Neural cell (in vitro differentiated cells): Measurements from ENCODE around the gene FN3KRP.

Experiments
- EP300 ChIP-seq: fragments of 450-650 bp; conservative IDR thresholded peaks from 2 replicates; pipeline ENCODE4 v1.6.1; 2014; ENCODE audit warnings: antibody characterized with exemption, mild to moderate bottlenecking, moderate library complexity; ENCODE audit not compliant: poor library complexity, severe bottlenecking
- EZH2 ChIP-seq: fragments of 200-600, 300-800 bp; shearing (Covaris generic), sonication (generic); IDR thresholded peaks from 2 replicates; pipeline ENCODE4 v1.6.1; 2014; ENCODE audit warnings: antibody characterized with exemption, low read length, borderline replicate concordance, mild to moderate bottlenecking; ENCODE audit not compliant: insufficient read depth, poor library complexity, severe bottlenecking
- MXI1 ChIP-seq: fragments of 450-650 bp; conservative IDR thresholded peaks from 2 replicates; pipeline ENCODE4 v1.6.1; 2014; ENCODE audit warnings: antibody characterized with exemption, mild to moderate bottlenecking; ENCODE audit not compliant: poor library complexity, severe bottlenecking
- POLR2AphosphoS5 ChIP-seq: IDR thresholded peaks from 2 replicates; pipeline ENCODE4 v1.6.1; 2012
- RAD21 ChIP-seq: fragments of 450-650 bp; conservative IDR thresholded peaks from 2 replicates; pipeline ENCODE4 v1.6.1; 2014; ENCODE audit warnings: antibody characterized with exemption, mild to moderate bottlenecking, moderate library complexity
- SMC3 ChIP-seq: fragments of 450-650 bp; conservative IDR thresholded peaks from 2 replicates; pipeline ENCODE4 v1.6.1; 2014; ENCODE audit warnings: antibody characterized with exemption, mild to moderate bottlenecking, moderate library complexity; ENCODE audit not compliant: poor library complexity
- TAF1 ChIP-seq: IDR thresholded peaks from 2 replicates; pipeline ENCODE4 v1.6.1; 2012; ENCODE audit warnings: low read depth
- TF ChIP-seq, protein P1 (sequence below): fragments of 450-650 bp; IDR thresholded peaks from 2 replicates; pipeline ENCODE4 v1.5.1; 2014; ENCODE audit warnings: antibody characterized with exemption, mild to moderate bottlenecking, moderate library complexity; ENCODE audit not compliant: poor library complexity, severe bottlenecking
- TF ChIP-seq, protein P2 (sequence below): IDR thresholded peaks from 2 replicates; pipeline ENCODE4 v1.6.1; 2012; ENCODE audit warnings: borderline replicate concordance

DNA sequence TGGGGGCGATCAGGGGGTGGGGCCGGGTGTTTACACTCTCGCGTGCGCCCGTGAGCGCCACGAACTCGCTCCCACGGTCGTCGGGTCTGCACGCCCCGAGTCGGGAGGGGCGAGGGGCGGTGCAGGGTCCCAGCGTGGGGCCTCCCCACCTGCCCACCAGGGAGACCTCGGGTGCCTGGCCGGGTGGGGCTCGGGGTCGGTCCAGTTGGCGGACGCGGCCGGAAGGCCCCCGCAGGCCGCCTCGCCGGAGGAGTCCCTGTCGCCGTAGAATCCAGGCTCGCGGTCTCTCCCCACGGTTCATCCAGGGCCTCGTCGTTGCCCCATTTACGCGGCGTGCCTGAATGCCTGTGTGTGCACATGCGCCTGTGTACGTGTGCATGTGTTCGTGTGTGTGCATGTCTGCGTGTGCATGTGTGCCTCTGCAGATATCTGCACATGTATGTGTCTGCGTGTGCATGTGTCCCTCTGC is 17.5 kb upstream of the FN3KRP start:
- TF ChIP-seq, protein P1, sequence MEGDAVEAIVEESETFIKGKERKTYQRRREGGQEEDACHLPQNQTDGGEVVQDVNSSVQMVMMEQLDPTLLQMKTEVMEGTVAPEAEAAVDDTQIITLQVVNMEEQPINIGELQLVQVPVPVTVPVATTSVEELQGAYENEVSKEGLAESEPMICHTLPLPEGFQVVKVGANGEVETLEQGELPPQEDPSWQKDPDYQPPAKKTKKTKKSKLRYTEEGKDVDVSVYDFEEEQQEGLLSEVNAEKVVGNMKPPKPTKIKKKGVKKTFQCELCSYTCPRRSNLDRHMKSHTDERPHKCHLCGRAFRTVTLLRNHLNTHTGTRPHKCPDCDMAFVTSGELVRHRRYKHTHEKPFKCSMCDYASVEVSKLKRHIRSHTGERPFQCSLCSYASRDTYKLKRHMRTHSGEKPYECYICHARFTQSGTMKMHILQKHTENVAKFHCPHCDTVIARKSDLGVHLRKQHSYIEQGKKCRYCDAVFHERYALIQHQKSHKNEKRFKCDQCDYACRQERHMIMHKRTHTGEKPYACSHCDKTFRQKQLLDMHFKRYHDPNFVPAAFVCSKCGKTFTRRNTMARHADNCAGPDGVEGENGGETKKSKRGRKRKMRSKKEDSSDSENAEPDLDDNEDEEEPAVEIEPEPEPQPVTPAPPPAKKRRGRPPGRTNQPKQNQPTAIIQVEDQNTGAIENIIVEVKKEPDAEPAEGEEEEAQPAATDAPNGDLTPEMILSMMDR, result no peak
- TF ChIP-seq POLR2AphosphoS5 (peak; percentile 44), RAD21 (no peak), EZH2 (no peak), EP300 (no peak), TAF1 (no peak), MXI1 (peak; percentile 86), SMC3 (peak; percentile 24)
- TF ChIP-seq, protein P2, sequence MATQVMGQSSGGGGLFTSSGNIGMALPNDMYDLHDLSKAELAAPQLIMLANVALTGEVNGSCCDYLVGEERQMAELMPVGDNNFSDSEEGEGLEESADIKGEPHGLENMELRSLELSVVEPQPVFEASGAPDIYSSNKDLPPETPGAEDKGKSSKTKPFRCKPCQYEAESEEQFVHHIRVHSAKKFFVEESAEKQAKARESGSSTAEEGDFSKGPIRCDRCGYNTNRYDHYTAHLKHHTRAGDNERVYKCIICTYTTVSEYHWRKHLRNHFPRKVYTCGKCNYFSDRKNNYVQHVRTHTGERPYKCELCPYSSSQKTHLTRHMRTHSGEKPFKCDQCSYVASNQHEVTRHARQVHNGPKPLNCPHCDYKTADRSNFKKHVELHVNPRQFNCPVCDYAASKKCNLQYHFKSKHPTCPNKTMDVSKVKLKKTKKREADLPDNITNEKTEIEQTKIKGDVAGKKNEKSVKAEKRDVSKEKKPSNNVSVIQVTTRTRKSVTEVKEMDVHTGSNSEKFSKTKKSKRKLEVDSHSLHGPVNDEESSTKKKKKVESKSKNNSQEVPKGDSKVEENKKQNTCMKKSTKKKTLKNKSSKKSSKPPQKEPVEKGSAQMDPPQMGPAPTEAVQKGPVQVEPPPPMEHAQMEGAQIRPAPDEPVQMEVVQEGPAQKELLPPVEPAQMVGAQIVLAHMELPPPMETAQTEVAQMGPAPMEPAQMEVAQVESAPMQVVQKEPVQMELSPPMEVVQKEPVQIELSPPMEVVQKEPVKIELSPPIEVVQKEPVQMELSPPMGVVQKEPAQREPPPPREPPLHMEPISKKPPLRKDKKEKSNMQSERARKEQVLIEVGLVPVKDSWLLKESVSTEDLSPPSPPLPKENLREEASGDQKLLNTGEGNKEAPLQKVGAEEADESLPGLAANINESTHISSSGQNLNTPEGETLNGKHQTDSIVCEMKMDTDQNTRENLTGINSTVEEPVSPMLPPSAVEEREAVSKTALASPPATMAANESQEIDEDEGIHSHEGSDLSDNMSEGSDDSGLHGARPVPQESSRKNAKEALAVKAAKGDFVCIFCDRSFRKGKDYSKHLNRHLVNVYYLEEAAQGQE, result no peak
